Measurements from ENCODE around the gene GHR.

The GHR gene

DNA sequence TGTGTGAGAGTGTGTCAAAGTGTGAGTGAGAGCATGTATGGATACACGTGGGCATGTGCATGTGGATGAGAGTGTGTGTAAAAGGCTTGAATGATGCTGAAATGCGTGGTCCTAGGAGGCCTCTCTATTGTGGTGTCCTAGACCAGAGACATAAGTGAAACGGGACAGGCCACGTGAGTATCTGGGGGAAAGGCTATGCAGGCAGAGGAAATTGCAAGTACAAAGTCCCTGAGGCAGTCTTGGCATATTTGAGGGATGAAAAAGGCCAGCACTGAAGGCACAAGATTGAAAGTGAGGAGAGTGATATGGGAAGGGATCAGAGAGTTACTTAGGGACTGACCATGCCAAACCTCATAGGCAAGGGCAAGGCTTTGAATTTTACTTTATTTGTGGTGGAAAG is 266.2 kb downstream of the GHR start:
- H3K4me3 ChIP-seq (replicated peaks; ENCODE audit: insufficient read depth, low read length), result no peak overlapping the region
- H3K27ac ChIP-seq (replicated peaks), result no peak overlapping the region
- TF ChIP-seq, protein P1, sequence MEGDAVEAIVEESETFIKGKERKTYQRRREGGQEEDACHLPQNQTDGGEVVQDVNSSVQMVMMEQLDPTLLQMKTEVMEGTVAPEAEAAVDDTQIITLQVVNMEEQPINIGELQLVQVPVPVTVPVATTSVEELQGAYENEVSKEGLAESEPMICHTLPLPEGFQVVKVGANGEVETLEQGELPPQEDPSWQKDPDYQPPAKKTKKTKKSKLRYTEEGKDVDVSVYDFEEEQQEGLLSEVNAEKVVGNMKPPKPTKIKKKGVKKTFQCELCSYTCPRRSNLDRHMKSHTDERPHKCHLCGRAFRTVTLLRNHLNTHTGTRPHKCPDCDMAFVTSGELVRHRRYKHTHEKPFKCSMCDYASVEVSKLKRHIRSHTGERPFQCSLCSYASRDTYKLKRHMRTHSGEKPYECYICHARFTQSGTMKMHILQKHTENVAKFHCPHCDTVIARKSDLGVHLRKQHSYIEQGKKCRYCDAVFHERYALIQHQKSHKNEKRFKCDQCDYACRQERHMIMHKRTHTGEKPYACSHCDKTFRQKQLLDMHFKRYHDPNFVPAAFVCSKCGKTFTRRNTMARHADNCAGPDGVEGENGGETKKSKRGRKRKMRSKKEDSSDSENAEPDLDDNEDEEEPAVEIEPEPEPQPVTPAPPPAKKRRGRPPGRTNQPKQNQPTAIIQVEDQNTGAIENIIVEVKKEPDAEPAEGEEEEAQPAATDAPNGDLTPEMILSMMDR (IDR thresholded peaks at IDR 0.05; ENCODE audit: insufficient read depth, low read length), result no peak
- TF ChIP-seq POLR2AphosphoS5 (IDR thresholded peaks at IDR 0.05; ENCODE audit: low read depth) (no peak), SPI1 (IDR thresholded peaks at IDR 0.05; ENCODE audit: borderline replicate concordance, low read depth) (no peak), GABPA (IDR thresholded peaks at IDR 0.05; ENCODE audit: low read depth) (no peak)
- TF ChIP-seq, protein P2, sequence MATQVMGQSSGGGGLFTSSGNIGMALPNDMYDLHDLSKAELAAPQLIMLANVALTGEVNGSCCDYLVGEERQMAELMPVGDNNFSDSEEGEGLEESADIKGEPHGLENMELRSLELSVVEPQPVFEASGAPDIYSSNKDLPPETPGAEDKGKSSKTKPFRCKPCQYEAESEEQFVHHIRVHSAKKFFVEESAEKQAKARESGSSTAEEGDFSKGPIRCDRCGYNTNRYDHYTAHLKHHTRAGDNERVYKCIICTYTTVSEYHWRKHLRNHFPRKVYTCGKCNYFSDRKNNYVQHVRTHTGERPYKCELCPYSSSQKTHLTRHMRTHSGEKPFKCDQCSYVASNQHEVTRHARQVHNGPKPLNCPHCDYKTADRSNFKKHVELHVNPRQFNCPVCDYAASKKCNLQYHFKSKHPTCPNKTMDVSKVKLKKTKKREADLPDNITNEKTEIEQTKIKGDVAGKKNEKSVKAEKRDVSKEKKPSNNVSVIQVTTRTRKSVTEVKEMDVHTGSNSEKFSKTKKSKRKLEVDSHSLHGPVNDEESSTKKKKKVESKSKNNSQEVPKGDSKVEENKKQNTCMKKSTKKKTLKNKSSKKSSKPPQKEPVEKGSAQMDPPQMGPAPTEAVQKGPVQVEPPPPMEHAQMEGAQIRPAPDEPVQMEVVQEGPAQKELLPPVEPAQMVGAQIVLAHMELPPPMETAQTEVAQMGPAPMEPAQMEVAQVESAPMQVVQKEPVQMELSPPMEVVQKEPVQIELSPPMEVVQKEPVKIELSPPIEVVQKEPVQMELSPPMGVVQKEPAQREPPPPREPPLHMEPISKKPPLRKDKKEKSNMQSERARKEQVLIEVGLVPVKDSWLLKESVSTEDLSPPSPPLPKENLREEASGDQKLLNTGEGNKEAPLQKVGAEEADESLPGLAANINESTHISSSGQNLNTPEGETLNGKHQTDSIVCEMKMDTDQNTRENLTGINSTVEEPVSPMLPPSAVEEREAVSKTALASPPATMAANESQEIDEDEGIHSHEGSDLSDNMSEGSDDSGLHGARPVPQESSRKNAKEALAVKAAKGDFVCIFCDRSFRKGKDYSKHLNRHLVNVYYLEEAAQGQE (IDR thresholded peaks at IDR 0.05; ENCODE audit: insufficient replicate concordance, low read depth), result no peak
- no peak for DNase-seq (ENCODE audit: low read depth in 1 of 2, low spot score in 1 of 2)
- no peaks in the 10 kb centered on the region for H3K27me3 ChIP-seq (ENCODE audit: insufficient read depth, poor library complexity, severe bottlenecking)

DNA sequence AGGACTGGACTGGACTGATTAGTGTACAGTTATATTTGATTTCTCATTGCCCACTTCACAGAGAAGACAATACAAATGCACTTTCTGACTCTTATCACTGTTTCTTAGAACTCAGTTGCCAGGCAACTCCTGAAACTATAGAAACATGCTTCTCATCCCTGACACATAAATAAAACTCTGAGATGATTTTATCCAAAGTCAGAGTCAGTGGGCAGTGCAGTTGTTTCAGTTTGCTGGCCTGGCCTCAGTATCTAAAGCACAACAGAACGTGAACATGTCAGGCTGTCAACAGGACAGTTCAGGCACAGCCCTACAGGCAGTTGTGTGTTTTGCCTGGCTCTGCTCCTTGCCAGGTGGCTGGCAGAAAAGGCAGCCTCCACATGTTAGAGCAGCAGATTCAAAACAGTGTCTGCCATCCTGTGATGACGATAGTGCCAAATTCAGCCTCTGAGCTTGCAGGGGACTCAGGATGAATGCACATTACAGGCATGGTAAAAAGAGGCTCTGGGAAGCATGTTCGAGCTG is 268.2 kb downstream of the GHR start:
- no peak for DNase-seq (ENCODE audit: low read depth in 1 of 2, low spot score in 1 of 2)
- TF ChIP-seq POLR2AphosphoS5 (IDR thresholded peaks at IDR 0.05; ENCODE audit: low read depth) (no peak), GABPA (IDR thresholded peaks at IDR 0.05; ENCODE audit: low read depth) (no peak)
- TF ChIP-seq, protein P2 (IDR thresholded peaks at IDR 0.05; ENCODE audit: insufficient replicate concordance, low read depth), result no peak
- TF ChIP-seq, protein P1 (IDR thresholded peaks at IDR 0.05; ENCODE audit: insufficient read depth, low read length), result no peak
- H3K27ac ChIP-seq (replicated peaks), result no peak overlapping the region
- H3K27me3 ChIP-seq (ENCODE audit: insufficient read depth, poor library complexity, severe bottlenecking), result no peaks in the 10 kb centered on the region
- no peak overlapping the region for H3K4me3 ChIP-seq (replicated peaks; ENCODE audit: insufficient read depth, low read length)

DNA sequence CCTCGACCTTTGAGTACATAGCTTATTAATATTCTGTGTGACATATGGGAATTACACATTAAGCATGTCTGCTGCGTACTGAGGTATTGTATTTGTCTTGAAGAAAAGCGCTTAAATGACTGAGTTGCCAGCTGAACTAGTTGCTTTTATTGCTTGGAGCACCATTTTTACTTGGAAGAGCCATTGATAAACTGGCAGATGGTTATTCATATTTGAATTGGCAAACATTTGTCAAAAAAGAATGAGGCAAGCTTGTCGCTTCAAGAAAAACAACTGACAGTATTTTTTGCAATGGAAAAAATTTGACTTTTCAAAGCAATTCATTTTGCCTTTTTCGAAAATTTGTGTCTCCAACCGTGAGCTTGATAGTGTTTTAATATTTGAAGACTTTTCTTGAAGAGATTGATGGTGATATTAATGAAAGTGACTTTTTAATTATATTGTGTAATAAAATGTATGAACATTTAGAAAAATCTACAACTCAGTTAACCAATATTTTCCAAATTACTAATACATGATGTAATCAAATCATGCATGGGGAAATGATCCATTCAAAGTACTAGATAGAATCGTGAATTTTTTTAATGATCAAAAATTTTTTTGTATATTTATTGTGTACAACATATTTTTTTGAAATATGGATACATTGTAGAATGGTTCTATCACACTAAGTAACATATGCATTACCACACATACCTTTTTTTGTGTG is 278.3 kb downstream of the GHR start:
- peaks cover 2% of the 10 kb centered on the region for H3K27me3 ChIP-seq (ENCODE audit: insufficient read depth, poor library complexity, severe bottlenecking)
- DNase-seq (ENCODE audit: low read depth in 1 of 2, low spot score in 1 of 2), result no peak
- H3K27ac ChIP-seq (replicated peaks), result no peak overlapping the region
- TF ChIP-seq SPI1 (IDR thresholded peaks at IDR 0.05; ENCODE audit: borderline replicate concordance, low read depth) (no peak), POLR2AphosphoS5 (IDR thresholded peaks at IDR 0.05; ENCODE audit: low read depth) (no peak), GABPA (IDR thresholded peaks at IDR 0.05; ENCODE audit: low read depth) (no peak)
- TF ChIP-seq, protein P1 (IDR thresholded peaks at IDR 0.05; ENCODE audit: insufficient read depth, low read length), result no peak
- TF ChIP-seq, protein P2 (IDR thresholded peaks at IDR 0.05; ENCODE audit: insufficient replicate concordance, low read depth), result no peak
- no peak overlapping the region for H3K4me3 ChIP-seq (replicated peaks; ENCODE audit: insufficient read depth, low read length)

Data from HL-60 (cell line).